ENCODE results near the gene ADAM10.
"Not testable (repeated sequence)": the region's sequence is repeated elsewhere in the genome, so short reads cannot be mapped to it uniquely, and the experiment has no call there.

Gene ADAM10

DNA sequence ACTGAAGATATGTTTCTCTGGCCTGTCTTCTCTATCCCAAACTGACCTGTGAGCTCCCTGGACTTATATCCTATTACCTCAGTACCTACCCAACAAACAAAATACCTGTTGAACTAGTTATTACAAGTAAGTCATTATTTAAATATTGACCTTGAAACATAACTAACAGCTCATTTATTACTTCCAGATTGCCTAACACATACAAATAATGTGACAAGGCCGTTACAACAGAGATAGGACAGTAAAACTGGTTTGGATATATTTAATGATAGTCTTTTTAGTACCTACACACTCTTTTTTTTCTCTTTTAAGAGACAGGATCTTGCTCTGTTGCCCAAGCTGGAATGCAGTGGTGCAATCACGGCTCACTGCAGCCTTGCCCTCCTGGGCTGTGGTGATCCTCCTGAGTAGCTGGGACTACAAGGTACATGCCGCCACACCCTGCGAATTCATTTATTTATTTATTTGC is 145.0 kb downstream of the ADAM10 start:
- DNase-seq (ENCODE audit: low spot score): no peak
- Histone ChIP-seq H3K4me3 (no peak overlapping the region), H3K27ac (no peak overlapping the region)
- TF ChIP-seq, protein P1, sequence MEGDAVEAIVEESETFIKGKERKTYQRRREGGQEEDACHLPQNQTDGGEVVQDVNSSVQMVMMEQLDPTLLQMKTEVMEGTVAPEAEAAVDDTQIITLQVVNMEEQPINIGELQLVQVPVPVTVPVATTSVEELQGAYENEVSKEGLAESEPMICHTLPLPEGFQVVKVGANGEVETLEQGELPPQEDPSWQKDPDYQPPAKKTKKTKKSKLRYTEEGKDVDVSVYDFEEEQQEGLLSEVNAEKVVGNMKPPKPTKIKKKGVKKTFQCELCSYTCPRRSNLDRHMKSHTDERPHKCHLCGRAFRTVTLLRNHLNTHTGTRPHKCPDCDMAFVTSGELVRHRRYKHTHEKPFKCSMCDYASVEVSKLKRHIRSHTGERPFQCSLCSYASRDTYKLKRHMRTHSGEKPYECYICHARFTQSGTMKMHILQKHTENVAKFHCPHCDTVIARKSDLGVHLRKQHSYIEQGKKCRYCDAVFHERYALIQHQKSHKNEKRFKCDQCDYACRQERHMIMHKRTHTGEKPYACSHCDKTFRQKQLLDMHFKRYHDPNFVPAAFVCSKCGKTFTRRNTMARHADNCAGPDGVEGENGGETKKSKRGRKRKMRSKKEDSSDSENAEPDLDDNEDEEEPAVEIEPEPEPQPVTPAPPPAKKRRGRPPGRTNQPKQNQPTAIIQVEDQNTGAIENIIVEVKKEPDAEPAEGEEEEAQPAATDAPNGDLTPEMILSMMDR (IDR thresholded peaks at IDR 0.05): no peak

DNA sequence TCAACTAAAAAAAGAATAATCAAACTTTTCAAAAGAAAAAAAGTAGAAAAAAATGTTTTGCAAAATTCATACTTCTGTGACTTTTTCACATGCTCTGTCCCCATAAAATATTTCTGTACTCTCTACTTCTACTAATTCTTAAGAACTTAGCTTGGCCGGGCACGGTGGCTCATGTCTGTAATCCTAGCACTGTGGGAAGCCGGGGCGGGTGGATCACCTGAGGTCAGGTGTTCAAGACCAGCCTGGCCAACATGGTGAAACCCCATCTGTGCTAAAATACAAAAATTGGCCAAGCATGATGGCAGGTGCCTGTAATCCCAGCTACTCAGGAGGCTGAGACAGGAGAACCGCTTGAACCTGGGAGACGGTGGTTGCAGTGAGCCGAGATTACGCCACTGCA is 145.6 kb downstream of the ADAM10 start:
- not testable (repeated sequence) for H3K27ac ChIP-seq; H3K4me3 ChIP-seq; DNase-seq (ENCODE audit: low spot score)

DNA sequence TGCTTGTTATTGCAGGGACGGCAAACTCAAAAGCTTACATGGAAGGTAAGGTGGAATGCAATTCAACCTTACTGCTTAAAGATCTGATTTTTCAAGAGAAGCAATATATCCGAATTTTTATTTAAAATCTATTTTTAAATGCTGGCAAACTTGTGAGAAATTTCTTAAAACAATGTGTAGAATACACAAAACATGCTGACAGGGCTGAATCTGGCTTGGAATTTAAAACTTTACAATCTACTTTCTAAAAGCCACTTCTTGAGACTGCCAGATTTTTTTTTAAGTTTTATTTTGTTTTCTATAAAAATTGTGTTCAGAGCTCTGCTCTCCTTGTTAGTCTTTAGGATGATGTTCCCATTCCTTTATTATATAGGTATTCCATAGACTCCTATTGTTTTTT is 146.7 kb downstream of the ADAM10 start:
- TF ChIP-seq, protein P1 (IDR thresholded peaks at IDR 0.05): no peak
- Histone ChIP-seq H3K27ac (no peak overlapping the region), H3K4me3 (no peak overlapping the region)
- DNase-seq (ENCODE audit: low spot score): no peak

DNA sequence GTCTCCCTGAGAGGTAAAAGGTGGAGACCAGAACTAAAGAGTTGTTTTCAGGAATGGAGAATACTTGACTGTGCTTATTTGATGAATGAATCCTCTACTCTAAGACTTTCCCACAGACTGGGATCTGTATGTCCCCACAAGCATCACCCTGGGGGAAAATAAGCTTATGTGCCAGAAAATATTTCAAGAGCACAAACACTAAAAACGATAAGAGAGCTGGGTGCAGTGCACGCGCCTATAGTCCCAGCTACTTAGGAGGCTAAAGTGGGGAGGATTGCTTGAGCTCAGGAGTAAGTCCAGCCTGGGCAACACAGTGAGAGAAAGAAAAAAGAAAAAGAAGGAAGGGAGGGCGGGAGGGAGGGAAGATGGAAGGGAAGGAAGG is 150.7 kb downstream of the ADAM10 start:
- TF ChIP-seq, protein P1 (IDR thresholded peaks at IDR 0.05): no peak
- Histone ChIP-seq H3K27ac (no peak overlapping the region), H3K4me3 (no peak overlapping the region)
- no peak for DNase-seq (ENCODE audit: low spot score)

DNA sequence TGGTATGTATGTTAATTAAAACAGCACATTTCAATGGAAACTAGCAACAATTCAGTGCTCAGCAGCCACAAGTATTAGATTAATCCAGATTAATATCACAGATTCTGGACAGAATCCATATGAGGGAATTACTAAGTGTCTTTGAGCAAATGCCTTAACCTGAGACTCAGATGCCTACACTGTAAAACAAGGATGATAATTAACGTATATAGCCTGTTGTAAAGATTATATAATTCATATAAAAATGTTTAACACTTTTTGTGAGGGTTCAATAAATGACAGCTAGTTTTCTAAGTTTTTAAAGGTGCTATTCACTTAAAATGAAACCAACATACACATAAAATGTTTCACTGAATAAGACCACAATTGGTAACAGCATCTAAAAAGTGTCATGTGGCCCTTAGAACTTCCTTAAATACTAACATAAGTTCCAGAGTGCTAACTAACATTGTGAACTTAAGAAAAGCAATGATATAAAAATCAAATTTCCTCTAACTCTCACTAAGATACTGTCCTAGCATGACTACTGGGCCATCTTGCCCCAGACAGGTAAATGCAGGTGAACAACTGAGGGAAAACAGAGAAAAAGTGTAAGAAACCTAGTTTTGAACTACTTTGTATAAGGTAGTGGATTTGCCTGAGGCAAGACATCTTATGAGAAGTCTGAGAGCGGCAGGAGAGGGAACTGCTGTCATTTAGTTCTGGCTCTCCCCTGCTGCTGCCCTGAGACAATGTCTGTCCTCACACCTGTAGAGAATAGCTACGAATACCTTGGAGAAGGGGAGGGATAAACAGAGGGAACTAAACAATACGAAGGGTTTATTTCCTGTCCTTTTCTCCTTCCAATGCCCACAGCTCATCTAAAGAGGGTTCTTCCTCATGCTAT is 151.3 kb downstream of the ADAM10 start:
- DNase-seq (ENCODE audit: low spot score): no peak
- Histone ChIP-seq H3K27ac (no peak overlapping the region), H3K4me3 (no peak overlapping the region)
- TF ChIP-seq, protein P1 (IDR thresholded peaks at IDR 0.05): no peak

DNA sequence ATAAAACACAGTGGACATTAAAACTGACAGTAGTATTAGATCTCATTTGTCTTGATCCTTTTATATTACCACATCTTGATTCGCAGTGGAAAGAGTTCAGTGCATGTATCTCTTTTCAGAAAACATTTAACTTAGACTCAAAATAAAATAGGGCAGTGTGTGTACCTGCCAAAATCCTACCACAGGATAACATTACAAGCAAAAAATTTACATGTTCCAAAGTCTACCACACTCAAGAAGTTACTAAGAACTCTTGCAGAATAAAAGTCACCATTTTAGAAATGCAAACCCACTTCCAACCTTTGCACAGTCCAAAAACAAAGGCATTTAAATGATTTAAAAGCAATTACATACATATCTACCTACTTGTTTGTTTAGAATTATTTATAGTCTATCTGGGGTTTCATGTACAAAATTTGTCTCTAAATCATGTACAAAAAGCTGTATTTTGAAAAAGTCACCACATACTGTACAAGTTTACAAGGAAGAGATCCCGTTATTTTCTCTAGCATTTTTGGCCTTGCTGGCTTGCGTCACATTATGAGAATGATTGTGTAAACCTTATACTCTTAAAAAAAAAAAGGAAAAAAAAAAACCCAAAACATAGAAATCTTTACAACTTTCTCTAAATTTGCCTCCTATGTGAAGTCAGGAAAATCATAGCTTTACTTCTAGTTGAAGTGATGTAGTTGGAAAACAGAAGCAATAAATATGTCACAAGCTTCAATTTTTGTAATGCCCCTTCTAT is 153.8 kb downstream of the ADAM10 start:
- TF ChIP-seq, protein P1 (IDR thresholded peaks at IDR 0.05): no peak
- Histone ChIP-seq H3K4me3 (no peak overlapping the region), H3K27ac (no peak overlapping the region)
- no peak for DNase-seq (ENCODE audit: low spot score)

DNA sequence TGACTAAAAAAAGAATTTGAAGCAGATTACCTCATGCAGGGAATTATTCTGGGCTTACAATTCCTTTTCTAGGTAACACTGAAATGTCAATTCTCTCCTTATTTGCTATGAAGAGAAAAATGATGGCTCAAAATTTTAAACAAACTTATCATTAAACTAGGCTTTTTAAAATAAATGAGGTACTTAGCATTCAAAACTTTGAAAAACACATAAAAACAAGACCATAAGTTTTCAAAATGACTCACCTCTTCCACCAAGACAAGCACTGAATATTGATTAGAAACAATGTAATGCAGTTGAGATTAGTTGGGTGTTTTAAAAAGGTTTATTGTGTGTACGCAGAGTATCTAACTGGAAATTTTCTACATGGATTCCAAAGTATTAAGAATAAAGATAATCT is 154.6 kb downstream of the ADAM10 start:
- no peak overlapping the region for H3K27ac ChIP-seq
- H3K4me3 ChIP-seq: no peak overlapping the region
- no peak for DNase-seq (ENCODE audit: low spot score)
- TF ChIP-seq, protein P1 (IDR thresholded peaks at IDR 0.05): no peak

Measured in coronary artery (tissue), 2 donors.